SU-DHL-6 (cell line): Measurements from ENCODE around the gene PRMT5.

Experiments used
- H2AFZ ChIP-seq: fragments of 200-600 bp; sonication (generic); 2 replicates; pipeline ENCODE4 v1.6.1; 2014; ENCODE audit warnings: low read depth, mild to moderate bottlenecking, moderate library complexity, mixed read lengths, antibody characterized with exemption, low read length; ENCODE audit not compliant: severe bottlenecking
- H3F3A ChIP-seq: fragments of 200-600 bp; shearing (Covaris generic); 2 replicates; pipeline ENCODE4 v1.6.0; 2016; ENCODE audit warnings: antibody characterized with exemption, mild to moderate bottlenecking; ENCODE audit not compliant: insufficient read depth
- H3K27ac ChIP-seq: fragments of 200-600 bp; sonication (generic); 2 replicates; pipeline ENCODE4 v1.5.1; 2016; ENCODE audit warnings: low read depth, mild to moderate bottlenecking, low read length, moderate library complexity, mixed read lengths
- H3K27me3 ChIP-seq: fragments of 200-600 bp; sonication (generic), shearing (Covaris generic); 2 replicates; pipeline ENCODE4 v1.6.0; 2014; ENCODE audit warnings: mild to moderate bottlenecking, low read length
- H3K36me3 ChIP-seq: fragments of 200-600 bp; sonication (generic); 2 replicates; pipeline ENCODE4 v1.6.1; 2014; ENCODE audit warnings: mild to moderate bottlenecking, low read length, mixed read lengths
- H3K4me2 ChIP-seq: fragments of 300-600, 200-600 bp; shearing (Covaris generic), sonication (generic); 2 replicates; pipeline ENCODE4 v1.6.0; 2014; ENCODE audit warnings: low read length, low read depth, mild to moderate bottlenecking; ENCODE audit not compliant: poor library complexity, severe bottlenecking
- H3K4me3 ChIP-seq: fragments of 200-600 bp; sonication (generic); 2 replicates; pipeline ENCODE4 v1.5.1; 2014; ENCODE audit warnings: antibody characterized with exemption, low read length, mild to moderate bottlenecking, mixed read lengths; ENCODE audit not compliant: insufficient read depth, poor library complexity, severe bottlenecking
- H3K79me2 ChIP-seq: fragments of 200-600 bp; sonication (generic); 2 replicates; pipeline ENCODE4 v1.6.1; 2014; ENCODE audit warnings: mild to moderate bottlenecking, low read length, moderate library complexity; ENCODE audit not compliant: insufficient read depth
- H3K9ac ChIP-seq: fragments of 200-600 bp; sonication (generic); 2 replicates; pipeline ENCODE4 v1.7.0; 2014; ENCODE audit warnings: mild to moderate bottlenecking, low read length
- H3K9me2 ChIP-seq: fragments of 200-600 bp; sonication (generic); replicated peaks from 2 replicates; pipeline ENCODE4 v1.6.1; 2014; ENCODE audit warnings: low read length; ENCODE audit not compliant: insufficient read depth
- H3K9me3 ChIP-seq: fragments of 200-600 bp; sonication (generic); 2 replicates; pipeline ENCODE4 v1.6.1; 2014; ENCODE audit warnings: low read length, mixed read lengths; ENCODE audit not compliant: insufficient read depth
- H4K20me1 ChIP-seq: fragments of 200-600 bp; sonication (generic); 2 replicates; pipeline ENCODE4 v1.6.1; 2014; ENCODE audit warnings: low read depth, mild to moderate bottlenecking, antibody characterized with exemption, low read length, moderate library complexity, mixed read lengths
- EZH2phosphoT487 ChIP-seq: fragments of 200-600 bp; sonication (generic), shearing (Covaris generic); conservative IDR thresholded peaks from 2 replicates; pipeline ENCODE4 v1.6.1; 2018; ENCODE audit warnings: mild to moderate bottlenecking, antibody characterized with exemption, low read length, moderate library complexity, mixed read lengths
- TF ChIP-seq, protein P1 (sequence below): fragments of 200-600 bp; sonication (generic); IDR thresholded peaks from one replicate; pipeline ENCODE4 v1.5.1; 2017; ENCODE audit warnings: antibody characterized with exemption, mild to moderate bottlenecking, low read length, moderate library complexity; ENCODE audit not compliant: insufficient read depth, poor library complexity, severe bottlenecking

PRMT5 gene

GRCh38 chr14:22898302-22899090 lies 30.7 kb downstream of the PRMT5 start:
- H3K9ac ChIP-seq: no peak overlapping the region
- TF ChIP-seq EZH2phosphoT487: no peak
- TF ChIP-seq, protein P1, sequence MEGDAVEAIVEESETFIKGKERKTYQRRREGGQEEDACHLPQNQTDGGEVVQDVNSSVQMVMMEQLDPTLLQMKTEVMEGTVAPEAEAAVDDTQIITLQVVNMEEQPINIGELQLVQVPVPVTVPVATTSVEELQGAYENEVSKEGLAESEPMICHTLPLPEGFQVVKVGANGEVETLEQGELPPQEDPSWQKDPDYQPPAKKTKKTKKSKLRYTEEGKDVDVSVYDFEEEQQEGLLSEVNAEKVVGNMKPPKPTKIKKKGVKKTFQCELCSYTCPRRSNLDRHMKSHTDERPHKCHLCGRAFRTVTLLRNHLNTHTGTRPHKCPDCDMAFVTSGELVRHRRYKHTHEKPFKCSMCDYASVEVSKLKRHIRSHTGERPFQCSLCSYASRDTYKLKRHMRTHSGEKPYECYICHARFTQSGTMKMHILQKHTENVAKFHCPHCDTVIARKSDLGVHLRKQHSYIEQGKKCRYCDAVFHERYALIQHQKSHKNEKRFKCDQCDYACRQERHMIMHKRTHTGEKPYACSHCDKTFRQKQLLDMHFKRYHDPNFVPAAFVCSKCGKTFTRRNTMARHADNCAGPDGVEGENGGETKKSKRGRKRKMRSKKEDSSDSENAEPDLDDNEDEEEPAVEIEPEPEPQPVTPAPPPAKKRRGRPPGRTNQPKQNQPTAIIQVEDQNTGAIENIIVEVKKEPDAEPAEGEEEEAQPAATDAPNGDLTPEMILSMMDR: no peak
- H3K4me3 ChIP-seq: no peak overlapping the region
- H3K36me3 ChIP-seq: peaks cover 5% of the 10 kb centered on the region; the same call in 1 of the 2 replicates
- no peak overlapping the region for H2AFZ ChIP-seq
- no peaks in the 10 kb centered on the region for H3K9me2 ChIP-seq
- H3K27ac ChIP-seq: no peak overlapping the region
- no peaks in the 10 kb centered on the region for H3K9me3 ChIP-seq
- 0 out of 2 replicates have a peak, but pooled peaks cover 8% of the 10 kb centered on the region for H3F3A ChIP-seq
- no peak overlapping the region for H3K4me2 ChIP-seq
- no peaks in the 10 kb centered on the region for H3K27me3 ChIP-seq
- no peaks in the 10 kb centered on the region for H3K79me2 ChIP-seq
- no peaks in the 10 kb centered on the region for H4K20me1 ChIP-seq

DNA sequence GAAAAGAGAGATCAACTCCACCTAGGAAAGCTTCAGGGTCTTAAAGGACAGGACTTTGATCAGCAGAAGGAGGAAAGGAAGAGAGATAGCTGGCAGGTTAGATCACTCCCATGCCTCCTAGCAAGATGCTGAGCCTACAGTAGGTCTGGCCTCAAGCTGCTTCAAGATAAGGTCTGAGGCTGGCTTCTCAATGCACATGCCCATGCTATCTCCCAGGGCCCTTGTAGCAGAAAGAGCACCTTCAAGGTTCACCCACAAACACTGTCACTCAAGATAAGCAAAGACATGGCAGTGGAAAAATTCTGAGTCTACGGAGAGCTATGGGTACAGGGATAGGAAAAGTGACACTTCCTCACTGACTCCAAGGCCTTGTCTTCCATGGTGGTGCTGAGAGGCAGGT lies 31.8 kb downstream of the PRMT5 start:
- H3K4me3 ChIP-seq: no peak overlapping the region
- H3K27me3 ChIP-seq: no peaks in the 10 kb centered on the region
- no peaks in the 10 kb centered on the region for H3K9me2 ChIP-seq
- peaks cover 5% of the 10 kb centered on the region; the same call in 1 of the 2 replicates for H3K36me3 ChIP-seq
- TF ChIP-seq EZH2phosphoT487: no peak
- TF ChIP-seq, protein P1: no peak
- 0 out of 2 replicates have a peak, but pooled peaks cover 8% of the 10 kb centered on the region for H3F3A ChIP-seq
- H3K27ac ChIP-seq: no peak overlapping the region
- no peaks in the 10 kb centered on the region for H4K20me1 ChIP-seq
- H3K9ac ChIP-seq: no peak overlapping the region
- no peaks in the 10 kb centered on the region for H3K9me3 ChIP-seq
- H3K79me2 ChIP-seq: no peaks in the 10 kb centered on the region
- H2AFZ ChIP-seq: no peak overlapping the region
- H3K4me2 ChIP-seq: no peak overlapping the region

GRCh38 chr14:22896760-22897159 lies 32.4 kb downstream of the PRMT5 start:
- Histone ChIP-seq H2AFZ (no peak overlapping the region), H3K9me3 (no peaks in the 10 kb centered on the region), H4K20me1 (no peaks in the 10 kb centered on the region), H3K79me2 (no peaks in the 10 kb centered on the region), H3K27ac (no peak overlapping the region), H3K4me3 (no peak overlapping the region), H3K4me2 (no peak overlapping the region), H3K36me3 (peaks cover 5% of the 10 kb centered on the region; the same call in 1 of the 2 replicates), H3K9ac (no peak overlapping the region), H3K27me3 (no peaks in the 10 kb centered on the region), H3K9me2 (no peaks in the 10 kb centered on the region), H3F3A (0 out of 2 replicates have a peak, but pooled peaks cover 8% of the 10 kb centered on the region)
- TF ChIP-seq EZH2phosphoT487: no peak
- TF ChIP-seq, protein P1: no peak
